Measurements from ENCODE around the gene ZNF333.
A peak's percentile ranks its signal among the peaks of the same experiment; 100 is the strongest.

Gene ZNF333

DNA sequence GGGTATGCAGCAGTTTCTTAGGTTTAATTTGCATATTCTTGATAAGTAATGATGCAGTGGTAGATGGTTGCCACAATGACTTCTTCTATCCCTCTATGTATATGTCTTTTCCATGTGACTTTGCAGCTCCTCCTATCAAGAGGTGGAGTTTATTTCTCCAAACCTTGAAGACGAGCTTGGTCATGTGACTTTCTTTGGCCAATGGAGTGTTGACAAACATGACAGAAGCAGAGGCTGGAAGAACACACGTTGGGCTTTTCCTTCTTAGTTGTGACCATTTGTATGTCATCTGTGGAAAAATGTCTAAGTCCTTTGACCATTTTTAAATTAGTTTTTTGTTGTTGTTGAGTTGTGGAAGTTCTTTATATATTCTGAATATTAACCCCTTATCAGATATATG lies 32.3 kb downstream of the ZNF333 start:
- H2BK15ac ChIP-seq (ENCODE audit: low read length): no peak overlapping the region
- H3K18ac ChIP-seq (ENCODE audit: low read length): no peak overlapping the region
- no peak overlapping the region for H3K27ac ChIP-seq (replicated peaks; ENCODE audit: low read length)
- WGBS, 2 donors (ENCODE audit: extremely low coverage in 2 of 2, insufficient read length in 2 of 2, insufficient replicate concordance in 1 of 2): no CpG with 5 or more reads among the region's 2 CpGs
- no peak overlapping the region for H3K4ac ChIP-seq (ENCODE audit: low read length)
- H2AFZ ChIP-seq (ENCODE audit: low read length): no peak overlapping the region
- no peak overlapping the region for H4K8ac ChIP-seq (ENCODE audit: low read depth, low read length)
- H3K79me1 ChIP-seq (ENCODE audit: low read depth, low read length): no peaks in the 10 kb centered on the region
- H4K91ac ChIP-seq (ENCODE audit: low read depth, low read length, poor library complexity): no peak overlapping the region
- DNase-seq (ENCODE audit: low spot score): no peak
- no peak overlapping the region for H2BK5ac ChIP-seq (ENCODE audit: low read length)
- peaks cover 16 to 49% of the 10 kb centered on the region in 2 donors for H3K36me3 ChIP-seq (replicated peaks in 1 of 2; ENCODE audit: control insufficient read depth in 2 of 2, insufficient read depth in 2 of 2, low read length in 2 of 2)
- no peak overlapping the region for H3K9ac ChIP-seq (ENCODE audit: low read depth, low read length, poor library complexity)
- H2BK12ac ChIP-seq (ENCODE audit: low read length): no peak overlapping the region
- H2AK5ac ChIP-seq (ENCODE audit: low read depth, low read length): no peak overlapping the region
- peaks cover 34 to 61% of the 10 kb centered on the region in 2 donors for H3K9me3 ChIP-seq (replicated peaks in 1 of 2; ENCODE audit: control insufficient read depth in 2 of 2, insufficient read depth in 1 of 2, low read depth in 1 of 2, low read length in 2 of 2)
- H3K4me3 ChIP-seq (ENCODE audit: low read length in 2 of 2): no peak overlapping the region
- no peak overlapping the region for H3K14ac ChIP-seq (ENCODE audit: low read length)
- no peak overlapping the region for H3K4me2 ChIP-seq (ENCODE audit: insufficient read depth, low read length, poor library complexity, severe bottlenecking)
- H3K27me3 ChIP-seq (ENCODE audit: control insufficient read depth in 3 of 3, insufficient read depth in 3 of 3, low read depth in 1 of 3, low read length in 3 of 3): no peaks in the 10 kb centered on the region
- no peaks in the 10 kb centered on the region for H3K4me1 ChIP-seq (ENCODE audit: control insufficient read depth in 2 of 2, insufficient read depth in 1 of 2, low read depth in 1 of 2, low read length in 2 of 2)
- no peak overlapping the region for H2BK120ac ChIP-seq (ENCODE audit: low read depth, low read length)
- H3K23ac ChIP-seq (ENCODE audit: low read depth, low read length, poor library complexity): no peak overlapping the region

GRCh38 chr19:14728595-14728994 lies 38.7 kb downstream of the ZNF333 start:
- Histone ChIP-seq H3K9ac (ENCODE audit: low read depth, low read length, poor library complexity) (no peak overlapping the region), H3K23ac (ENCODE audit: low read depth, low read length, poor library complexity) (no peak overlapping the region), H3K4ac (ENCODE audit: low read length) (no peak overlapping the region), H3K4me1 (ENCODE audit: control insufficient read depth in 2 of 2, insufficient read depth in 1 of 2, low read depth in 1 of 2, low read length in 2 of 2) (no peaks in the 10 kb centered on the region), H3K36me3 (replicated peaks in 1 of 2; ENCODE audit: control insufficient read depth in 2 of 2, insufficient read depth in 2 of 2, low read length in 2 of 2) (no peaks in the 10 kb centered on the region), H3K4me3 (ENCODE audit: low read length in 2 of 2) (peak overlapping the region in 1 of 2 donors; percentile 55), H3K79me1 (ENCODE audit: low read depth, low read length) (no peaks in the 10 kb centered on the region), H2AK5ac (ENCODE audit: low read depth, low read length) (no peak overlapping the region), H3K14ac (ENCODE audit: low read length) (no peak overlapping the region), H3K18ac (ENCODE audit: low read length) (no peak overlapping the region), H3K27me3 (ENCODE audit: control insufficient read depth in 3 of 3, insufficient read depth in 3 of 3, low read depth in 1 of 3, low read length in 3 of 3) (no peaks in the 10 kb centered on the region), H4K91ac (ENCODE audit: low read depth, low read length, poor library complexity) (no peak overlapping the region), H3K27ac (replicated peaks; ENCODE audit: low read length) (no peak overlapping the region), H2BK15ac (ENCODE audit: low read length) (no peak overlapping the region), H2AFZ (ENCODE audit: low read length) (no peak overlapping the region), H2BK120ac (ENCODE audit: low read depth, low read length) (no peak overlapping the region), H2BK12ac (ENCODE audit: low read length) (no peak overlapping the region), H2BK5ac (ENCODE audit: low read length) (no peak overlapping the region), H4K8ac (ENCODE audit: low read depth, low read length) (no peak overlapping the region), H3K9me3 (replicated peaks in 1 of 2; ENCODE audit: control insufficient read depth in 2 of 2, insufficient read depth in 1 of 2, low read depth in 1 of 2, low read length in 2 of 2) (peaks cover 17 to 19% of the 10 kb centered on the region in 2 donors), H3K4me2 (ENCODE audit: insufficient read depth, low read length, poor library complexity, severe bottlenecking) (no peak overlapping the region)
- DNase-seq (ENCODE audit: low spot score): no peak
- no CpG with 5 or more reads among the region's 7 CpGs for WGBS, 2 donors (ENCODE audit: extremely low coverage in 2 of 2, insufficient read length in 2 of 2, insufficient replicate concordance in 1 of 2)

GRCh38 chr19:14731200-14731599 lies 41.4 kb downstream of the ZNF333 start:
- Histone ChIP-seq H3K14ac (ENCODE audit: low read length) (no peak overlapping the region), H3K4me2 (ENCODE audit: insufficient read depth, low read length, poor library complexity, severe bottlenecking) (no peak overlapping the region), H3K9ac (ENCODE audit: low read depth, low read length, poor library complexity) (no peak overlapping the region), H3K27me3 (ENCODE audit: control insufficient read depth in 3 of 3, insufficient read depth in 3 of 3, low read depth in 1 of 3, low read length in 3 of 3) (peaks cover 0 to 9% (median 0%) of the 10 kb centered on the region in 3 experiments), H3K18ac (ENCODE audit: low read length) (no peak overlapping the region), H3K4me3 (ENCODE audit: low read length in 2 of 2) (peak overlapping the region in 1 of 2 donors; percentile 16), H2BK5ac (ENCODE audit: low read length) (no peak overlapping the region), H3K27ac (replicated peaks; ENCODE audit: low read length) (no peak overlapping the region), H4K91ac (ENCODE audit: low read depth, low read length, poor library complexity) (no peak overlapping the region), H3K4ac (ENCODE audit: low read length) (no peak overlapping the region), H2AFZ (ENCODE audit: low read length) (peak overlapping the region; percentile 86), H3K79me1 (ENCODE audit: low read depth, low read length) (no peaks in the 10 kb centered on the region), H3K4me1 (ENCODE audit: control insufficient read depth in 2 of 2, insufficient read depth in 1 of 2, low read depth in 1 of 2, low read length in 2 of 2) (no peaks in the 10 kb centered on the region), H3K36me3 (replicated peaks in 1 of 2; ENCODE audit: control insufficient read depth in 2 of 2, insufficient read depth in 2 of 2, low read length in 2 of 2) (no peaks in the 10 kb centered on the region), H2BK120ac (ENCODE audit: low read depth, low read length) (no peak overlapping the region), H2BK15ac (ENCODE audit: low read length) (no peak overlapping the region), H3K9me3 (replicated peaks in 1 of 2; ENCODE audit: control insufficient read depth in 2 of 2, insufficient read depth in 1 of 2, low read depth in 1 of 2, low read length in 2 of 2) (peaks cover 12 to 24% of the 10 kb centered on the region in 2 donors), H4K8ac (ENCODE audit: low read depth, low read length) (no peak overlapping the region), H2BK12ac (ENCODE audit: low read length) (no peak overlapping the region), H2AK5ac (ENCODE audit: low read depth, low read length) (no peak overlapping the region), H3K23ac (ENCODE audit: low read depth, low read length, poor library complexity) (no peak overlapping the region)
- DNase-seq (ENCODE audit: low spot score): no peak
- no CpG with 5 or more reads among the region's 10 CpGs for WGBS, 2 donors (ENCODE audit: extremely low coverage in 2 of 2, insufficient read length in 2 of 2, insufficient replicate concordance in 1 of 2)

- Histone ChIP-seq H2BK15ac (ENCODE audit: low read length) (no peak overlapping the region), H2BK120ac (ENCODE audit: low read depth, low read length) (no peak overlapping the region), H3K4me1 (ENCODE audit: control insufficient read depth in 2 of 2, insufficient read depth in 1 of 2, low read depth in 1 of 2, low read length in 2 of 2) (no peaks in the 10 kb centered on the region), H3K27me3 (ENCODE audit: control insufficient read depth in 3 of 3, insufficient read depth in 3 of 3, low read depth in 1 of 3, low read length in 3 of 3) (peaks cover 0 to 9% (median 0%) of the 10 kb centered on the region in 3 experiments), H2AK5ac (ENCODE audit: low read depth, low read length) (no peak overlapping the region), H3K9ac (ENCODE audit: low read depth, low read length, poor library complexity) (no peak overlapping the region), H3K9me3 (replicated peaks in 1 of 2; ENCODE audit: control insufficient read depth in 2 of 2, insufficient read depth in 1 of 2, low read depth in 1 of 2, low read length in 2 of 2) (peaks cover 7 to 24% of the 10 kb centered on the region in 2 donors), H2AFZ (ENCODE audit: low read length) (no peak overlapping the region), H3K23ac (ENCODE audit: low read depth, low read length, poor library complexity) (no peak overlapping the region), H3K4me3 (ENCODE audit: low read length in 2 of 2) (no peak overlapping the region), H3K14ac (ENCODE audit: low read length) (no peak overlapping the region), H3K18ac (ENCODE audit: low read length) (no peak overlapping the region), H3K27ac (replicated peaks; ENCODE audit: low read length) (no peak overlapping the region), H3K36me3 (replicated peaks in 1 of 2; ENCODE audit: control insufficient read depth in 2 of 2, insufficient read depth in 2 of 2, low read length in 2 of 2) (no peaks in the 10 kb centered on the region), H2BK5ac (ENCODE audit: low read length) (no peak overlapping the region), H2BK12ac (ENCODE audit: low read length) (no peak overlapping the region), H3K79me1 (ENCODE audit: low read depth, low read length) (no peaks in the 10 kb centered on the region), H4K91ac (ENCODE audit: low read depth, low read length, poor library complexity) (no peak overlapping the region), H3K4ac (ENCODE audit: low read length) (no peak overlapping the region), H4K8ac (ENCODE audit: low read depth, low read length) (no peak overlapping the region), H3K4me2 (ENCODE audit: insufficient read depth, low read length, poor library complexity, severe bottlenecking) (no peak overlapping the region)
- DNase-seq (ENCODE audit: low spot score): no peak
Measured at GRCh38 chr19:14732510-14732909, 42.7 kb downstream of the ZNF333 start.
